GM18511 (cell line): Measurements from ENCODE around the gene ARHGDIA.

ENCODE experiments used
- ATAC-seq: cut with Tn5 transposase; IDR thresholded peaks from one replicate; pipeline ENCODE4 v1.9.1; 2021; ENCODE audit warnings: mild to moderate bottlenecking, moderate library complexity; ENCODE audit not compliant: unreplicated experiment

The ARHGDIA gene

GRCh38 chr17:81888988-81889595, 18.0 kb upstream of the ARHGDIA start:
- no peak for ATAC-seq

DNA sequence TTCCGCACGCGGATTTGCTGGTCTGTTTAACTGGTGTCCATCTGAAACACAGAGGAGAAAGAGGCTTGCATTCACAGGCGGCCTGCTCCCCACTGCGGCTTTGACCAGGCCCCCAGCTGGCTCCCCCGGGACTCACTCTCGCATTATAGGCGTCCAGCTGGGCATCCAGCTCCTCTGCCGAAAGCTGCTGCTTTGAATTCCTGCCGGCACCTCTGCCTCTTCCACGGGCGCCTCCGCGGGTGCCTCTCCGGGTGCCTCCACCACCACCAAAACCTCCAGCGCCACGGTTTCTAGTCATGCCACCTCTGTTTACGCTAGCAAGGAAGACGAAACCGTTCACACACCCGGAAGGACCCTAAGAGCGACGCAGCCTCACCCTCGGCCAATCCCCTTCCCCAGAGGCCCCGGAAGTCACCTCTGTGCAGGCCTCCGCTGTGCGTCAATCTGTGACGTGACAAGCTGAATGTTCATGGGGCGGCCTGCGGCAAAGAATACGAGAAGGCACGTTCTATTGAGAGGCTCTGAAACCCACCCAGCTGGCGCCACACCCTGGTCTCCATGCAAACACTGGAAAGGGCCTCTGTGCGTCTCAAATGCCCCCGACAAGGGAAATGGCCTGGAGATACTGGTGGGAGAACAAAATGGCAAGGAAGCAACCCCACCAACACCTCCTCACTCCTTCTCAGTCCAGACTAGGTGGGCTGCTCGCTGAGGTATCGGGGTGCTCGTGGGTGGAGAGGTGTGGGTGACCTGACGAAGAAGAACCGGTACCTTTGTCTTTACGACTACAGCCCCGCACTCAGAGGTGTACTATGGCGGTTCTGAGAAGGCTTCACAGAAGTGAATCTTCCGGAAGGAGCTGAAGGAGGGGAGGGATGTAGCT, 17.2 kb upstream of the ARHGDIA start:
- no peak for ATAC-seq

GRCh38 chr17:81885869-81886548, 14.9 kb upstream of the ARHGDIA start:
- ATAC-seq = no peak

- ATAC-seq = no peak
Measured at GRCh38 chr17:81885454-81885853, 14.3 kb upstream of the ARHGDIA start.

GRCh38 chr17:81884968-81885367, 13.8 kb upstream of the ARHGDIA start:
- no peak for ATAC-seq

- no peak for ATAC-seq
Measured at GRCh38 chr17:81884520-81884919, 13.4 kb upstream of the ARHGDIA start.

DNA sequence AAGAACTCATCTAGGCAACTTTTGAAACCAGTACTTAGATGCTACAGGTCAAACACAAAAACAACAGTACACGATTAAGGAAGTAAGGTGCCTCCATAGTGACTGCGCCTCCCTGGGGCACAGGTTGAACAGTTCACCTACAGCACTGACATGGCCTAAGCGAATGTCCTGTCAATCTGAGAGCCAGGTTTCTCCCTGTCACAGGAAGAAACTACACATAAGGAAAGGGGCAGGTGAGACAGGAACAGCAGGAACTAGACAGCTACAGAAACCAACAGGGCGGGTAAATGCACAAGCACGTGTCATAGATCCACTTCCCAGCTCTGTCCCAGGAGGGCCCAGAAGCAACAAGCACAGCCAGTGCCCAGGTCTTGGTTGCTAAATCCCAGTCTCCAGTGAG, 8.0 kb upstream of the ARHGDIA start:
- no peak for ATAC-seq

- ATAC-seq = no peak
Measured at GRCh38 chr17:81878294-81878693, 7.2 kb upstream of the ARHGDIA start.

GRCh38 chr17:81877569-81877968, 6.4 kb upstream of the ARHGDIA start:
- ATAC-seq = no peak

- peak; percentile 47 for ATAC-seq
Measured at GRCh38 chr17:81871387-81872230, 472 bp upstream of the ARHGDIA start.

DNA sequence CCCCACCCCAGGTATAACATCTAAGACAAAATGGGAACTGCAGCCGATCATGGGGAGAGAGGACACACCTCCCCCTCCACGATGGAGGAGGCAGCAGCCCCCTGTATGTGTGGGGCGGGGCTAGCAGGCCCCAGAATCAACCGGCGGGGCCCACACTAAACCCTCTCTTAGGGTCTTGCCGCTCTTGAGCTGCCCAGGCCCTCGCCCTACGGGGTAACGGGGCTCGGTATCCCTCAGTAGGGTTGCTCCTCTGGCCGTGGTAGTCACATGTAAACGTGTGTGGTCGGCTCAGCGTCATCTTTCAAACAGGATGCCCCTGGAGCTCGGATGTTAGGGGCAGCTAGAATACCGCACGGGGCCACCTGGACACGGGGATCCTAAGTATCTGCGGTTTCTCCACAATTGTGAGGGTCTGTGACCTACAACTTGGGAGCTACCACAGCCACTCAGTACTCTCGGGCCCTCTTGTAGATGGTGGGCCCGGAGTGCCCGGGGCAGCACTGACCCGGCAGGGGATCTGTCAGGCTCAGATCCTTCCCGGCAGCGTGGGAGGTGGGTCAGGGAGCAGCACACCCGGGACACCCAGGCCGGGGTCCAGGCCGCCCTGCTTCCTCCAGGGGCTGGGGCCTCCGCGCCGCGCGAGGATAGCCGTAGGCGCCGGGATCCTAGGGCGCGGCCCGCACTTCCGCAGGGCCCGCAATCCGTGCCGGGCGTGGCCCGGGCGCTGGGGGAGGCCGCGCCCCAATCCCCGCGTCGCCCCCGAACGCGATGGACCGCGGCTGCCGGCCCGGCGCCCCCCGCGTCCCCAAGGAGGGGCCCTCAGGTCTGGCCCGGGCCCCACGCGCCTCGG, 781 bp downstream of the ARHGDIA start:
- ATAC-seq = peak; percentile 7

DNA sequence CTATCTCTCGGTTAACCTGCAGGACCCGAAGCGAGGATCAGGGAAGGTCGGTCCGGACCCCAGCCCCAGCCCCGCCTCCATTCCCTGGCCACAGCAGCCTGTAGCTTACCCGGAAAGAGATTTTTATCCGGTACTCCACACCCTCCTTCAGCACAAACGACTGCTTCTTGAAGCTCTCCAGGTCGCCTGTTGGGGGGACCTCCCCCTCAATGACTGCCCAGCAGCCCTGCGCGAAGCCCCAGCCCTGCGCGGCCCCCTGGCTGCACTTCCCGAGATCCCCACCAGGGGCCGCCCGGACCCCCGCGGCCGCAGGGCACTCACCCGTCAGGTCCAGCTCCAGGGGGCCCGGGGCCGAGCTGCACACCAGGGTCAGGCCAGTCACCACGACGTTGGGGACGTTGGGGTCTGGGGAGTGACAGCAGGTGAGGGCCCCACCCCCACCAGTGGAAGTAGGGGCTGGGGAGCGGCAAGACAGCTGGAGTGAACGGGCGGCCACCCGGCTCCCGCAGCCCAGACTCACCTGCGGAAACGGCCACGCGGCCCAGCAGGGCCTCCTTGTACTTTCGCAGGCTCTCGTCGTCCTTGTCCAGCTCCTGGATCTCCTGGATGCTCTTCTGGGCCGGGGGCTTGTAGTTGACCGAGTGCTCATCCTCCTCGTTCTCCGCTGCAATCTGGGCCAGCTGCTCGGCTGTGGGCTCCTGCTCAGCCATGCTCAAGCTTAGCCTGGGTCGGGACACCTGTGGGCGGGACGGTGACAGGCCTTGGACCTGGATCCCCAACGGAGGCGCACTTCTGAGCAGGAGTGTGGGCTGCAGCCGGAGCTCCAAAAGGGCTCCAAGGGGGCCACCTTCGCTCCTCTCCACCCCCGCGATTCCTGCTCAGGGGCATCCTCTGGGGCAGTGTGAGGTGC, 1.7 kb downstream of the ARHGDIA start:
- ATAC-seq = no peak

DNA sequence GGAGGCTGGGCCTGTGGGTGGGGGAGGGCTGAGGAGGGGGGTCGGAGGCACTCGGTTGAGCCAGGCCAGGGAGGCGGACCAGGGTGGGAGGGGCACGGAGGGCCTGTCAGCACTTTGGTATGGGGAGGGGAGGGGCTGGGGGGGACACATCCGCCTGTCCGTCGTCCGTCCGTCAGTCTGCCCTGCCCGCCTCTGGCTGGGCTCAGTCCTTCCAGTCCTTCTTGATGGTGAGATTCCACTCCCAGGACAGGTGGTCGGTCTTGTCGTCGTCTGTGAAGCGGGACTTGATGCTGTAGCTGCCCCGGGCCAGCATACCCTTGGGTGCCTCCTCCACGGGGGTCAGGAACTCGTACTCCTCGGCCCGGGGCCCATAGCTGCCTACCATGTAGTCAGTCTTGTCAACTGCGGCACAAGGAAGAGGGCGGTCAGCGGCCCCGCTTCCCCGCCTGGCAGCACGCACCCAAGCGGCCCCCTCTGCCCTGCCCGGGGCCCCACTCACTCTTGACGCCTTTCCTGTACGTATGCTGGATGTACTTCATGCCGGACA, 2.4 kb downstream of the ARHGDIA start:
- no peak for ATAC-seq

DNA sequence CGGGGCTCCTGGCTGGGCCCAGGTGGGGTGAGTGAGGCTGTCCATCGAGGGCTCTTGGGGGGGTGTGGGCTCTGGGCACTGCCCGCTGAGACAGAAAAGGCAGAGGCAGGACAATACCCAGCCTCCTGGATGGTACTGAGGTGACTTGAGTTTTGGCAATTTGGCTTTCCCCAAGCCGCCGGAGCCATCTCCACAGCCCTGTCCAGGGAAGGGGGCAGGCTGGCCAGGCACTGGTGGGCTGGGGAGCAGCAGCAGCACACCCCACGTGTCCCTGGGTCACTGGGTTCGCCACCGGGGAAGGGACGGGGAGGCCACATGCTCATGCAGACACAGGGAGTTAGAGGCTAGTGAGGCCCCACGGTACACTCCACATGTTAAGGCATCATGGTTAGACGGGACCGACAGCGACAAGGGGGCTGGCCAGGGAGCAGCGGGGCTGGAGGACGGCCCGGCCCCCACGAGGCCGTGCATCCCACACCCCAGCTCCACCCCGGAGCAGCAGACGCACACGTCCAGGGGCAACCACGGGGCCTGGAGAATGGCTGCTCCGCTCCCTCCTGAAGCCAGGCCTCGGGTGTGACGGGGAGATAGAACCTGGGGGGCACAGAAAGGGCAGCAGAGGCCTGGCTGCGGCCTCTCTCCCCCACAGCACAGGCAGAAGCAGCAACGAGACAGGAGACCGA, 3.0 kb downstream of the ARHGDIA start:
- ATAC-seq = no peak

GRCh38 chr17:81867170-81867990, 3.8 kb downstream of the ARHGDIA start:
- no peak for ATAC-seq

GRCh38 chr17:81866440-81867169, 4.5 kb downstream of the ARHGDIA start:
- no peak for ATAC-seq
